SKM-1 (cell line): ENCODE results near the gene ST6GALNAC4.
"Not testable (repeated sequence)": the region's sequence is repeated elsewhere in the genome, so short reads cannot be mapped to it uniquely, and the experiment has no call there.

Experiments
- DNase-seq: peaks from one replicate; lab custom pipeline; 2025; ENCODE audit not compliant: unreplicated experiment; lab: John Stamatoyannopoulos, UW

Gene ST6GALNAC4

DNA sequence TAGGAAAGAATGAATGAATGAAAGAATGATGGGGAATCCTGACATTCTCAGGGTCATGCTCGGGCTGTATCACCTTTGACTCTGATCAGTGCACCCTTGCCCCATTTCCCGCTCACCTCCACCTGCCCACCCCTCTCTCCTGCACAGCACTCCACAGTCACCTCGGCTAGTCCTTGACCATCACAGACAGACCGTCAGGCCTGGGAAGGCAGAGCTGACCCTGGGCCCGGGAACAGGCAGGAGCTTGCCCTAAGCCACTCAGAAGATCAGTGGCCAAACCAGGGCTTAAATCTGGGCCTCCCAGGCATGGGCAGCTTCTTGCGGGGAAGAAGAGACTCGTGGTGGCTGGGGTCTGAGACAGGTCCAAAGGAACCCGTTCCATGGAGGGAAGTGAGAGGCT, 21.0 kb downstream of the ST6GALNAC4 start:
- no peak for DNase-seq

DNA sequence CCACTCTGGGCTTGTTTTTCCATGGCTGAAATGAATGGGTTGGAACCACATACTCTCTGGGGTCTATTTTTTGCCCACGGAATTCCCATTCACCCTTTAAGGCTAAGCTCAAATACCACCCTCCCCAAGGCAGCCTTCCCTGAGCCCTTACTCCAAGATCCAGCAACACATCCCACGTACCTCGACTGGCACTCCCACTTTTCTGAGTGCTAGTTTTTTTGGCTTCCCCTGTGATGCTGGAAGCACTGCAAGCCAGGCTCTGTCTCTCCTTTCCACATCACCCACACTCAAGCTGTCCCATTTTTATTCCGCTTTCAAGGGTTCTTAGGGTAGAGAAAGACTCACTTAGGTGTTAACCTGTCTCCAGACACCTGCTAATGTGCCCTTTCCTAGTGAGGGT, 23.4 kb downstream of the ST6GALNAC4 start:
- DNase-seq: no peak

DNA sequence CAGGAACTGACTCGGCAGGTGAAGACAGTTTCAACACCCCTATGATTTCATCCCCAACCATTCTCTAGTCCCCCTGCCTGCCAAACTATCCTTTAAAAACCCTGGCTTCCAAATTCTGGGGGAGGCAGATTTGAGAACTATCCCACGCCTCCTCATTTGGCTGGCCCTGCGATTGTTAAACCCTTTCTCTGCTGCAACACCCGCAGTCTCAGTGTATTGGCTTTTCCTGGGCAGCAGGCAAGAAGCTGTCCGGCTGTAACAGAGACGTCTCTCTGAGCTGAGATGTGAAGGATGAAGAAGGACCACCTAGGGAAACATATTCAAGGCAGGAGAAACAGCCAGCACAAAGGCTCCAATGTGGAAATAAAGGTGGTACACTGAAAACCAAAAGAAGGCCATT, 24.0 kb downstream of the ST6GALNAC4 start:
- no peak for DNase-seq

- DNase-seq: no peak
Observed at GRCh38 chr9:127890053-127890452, 26.8 kb downstream of the ST6GALNAC4 start.

DNA sequence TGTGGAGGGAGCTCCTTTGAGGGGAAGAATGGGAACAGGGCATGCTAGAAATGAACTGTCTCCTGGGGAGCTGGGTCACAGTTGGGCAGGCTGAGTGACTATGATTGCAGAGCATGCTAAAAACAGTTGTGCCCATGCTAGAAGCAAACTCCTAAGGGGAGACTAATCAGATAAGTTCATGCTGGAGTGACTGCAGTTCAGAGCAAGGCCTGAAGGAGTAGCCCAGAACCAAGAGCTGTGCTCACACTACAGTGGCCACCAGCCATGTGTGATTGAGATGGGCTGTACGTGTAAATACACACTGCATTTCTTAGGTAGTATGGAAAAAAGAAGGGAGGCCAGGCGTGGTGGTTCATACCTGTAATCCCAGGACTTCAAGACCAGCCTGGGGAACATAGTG, 29.0 kb downstream of the ST6GALNAC4 start:
- DNase-seq: no peak

DNA sequence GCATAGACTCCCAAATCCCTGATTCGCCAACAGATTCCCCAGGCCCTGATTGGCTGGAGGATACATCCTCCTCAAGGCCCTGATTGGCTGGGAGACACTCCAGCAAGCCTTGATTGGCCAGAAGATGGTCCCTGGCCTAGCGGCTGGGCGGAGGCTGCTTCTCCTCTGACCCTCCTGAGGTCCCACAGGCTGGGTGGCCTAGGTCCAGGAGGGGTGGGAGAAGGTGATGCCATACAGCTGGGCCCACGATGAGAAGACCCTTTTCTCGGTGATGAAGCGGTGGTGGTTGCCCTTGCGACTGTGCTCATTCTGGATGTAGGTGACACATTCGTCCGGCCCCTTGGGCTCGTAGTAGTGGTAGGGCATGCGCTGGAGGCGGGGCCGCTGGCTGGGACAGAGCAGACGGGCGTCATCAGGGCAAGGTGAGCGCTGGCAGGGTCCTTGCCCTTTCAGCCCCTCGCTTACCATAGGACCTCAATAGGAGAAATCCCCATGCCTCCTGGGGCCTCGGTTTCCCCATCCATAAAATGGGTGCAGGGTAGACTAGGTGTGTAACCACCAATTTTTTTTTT, 30.4 kb downstream of the ST6GALNAC4 start:
- no peak for DNase-seq

- no peak for DNase-seq
Observed at GRCh38 chr9:127885508-127886281, 31.1 kb downstream of the ST6GALNAC4 start.

GRCh38 chr9:127884976-127885490, 31.8 kb downstream of the ST6GALNAC4 start:
- no peak for DNase-seq

DNA sequence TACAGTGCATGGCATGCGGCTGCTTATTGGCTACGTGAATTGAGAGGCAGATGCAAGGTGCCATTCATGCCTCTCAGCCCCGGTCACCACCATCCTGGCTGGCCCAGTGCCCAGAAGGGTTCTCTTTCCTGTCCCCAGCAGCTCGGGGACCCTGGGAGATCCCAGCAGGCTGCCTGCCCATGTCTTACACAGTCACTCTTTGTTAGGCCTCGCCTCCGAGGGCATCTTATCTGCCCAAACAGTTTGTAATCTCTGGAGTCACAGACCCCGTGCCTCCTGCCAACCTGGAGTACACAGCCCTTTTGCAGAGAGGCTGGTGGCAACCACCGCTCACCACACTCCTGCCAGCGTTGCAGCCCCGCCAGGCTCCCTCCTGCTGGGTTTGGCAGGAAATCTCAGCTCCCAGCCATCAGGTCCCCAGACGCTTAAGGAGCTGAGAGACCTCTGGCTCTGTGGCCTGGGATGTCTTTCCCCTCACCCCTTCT, 32.4 kb downstream of the ST6GALNAC4 start:
- DNase-seq: no peak

- no peak for DNase-seq
Observed at GRCh38 chr9:127883959-127884358, 32.9 kb downstream of the ST6GALNAC4 start.

DNA sequence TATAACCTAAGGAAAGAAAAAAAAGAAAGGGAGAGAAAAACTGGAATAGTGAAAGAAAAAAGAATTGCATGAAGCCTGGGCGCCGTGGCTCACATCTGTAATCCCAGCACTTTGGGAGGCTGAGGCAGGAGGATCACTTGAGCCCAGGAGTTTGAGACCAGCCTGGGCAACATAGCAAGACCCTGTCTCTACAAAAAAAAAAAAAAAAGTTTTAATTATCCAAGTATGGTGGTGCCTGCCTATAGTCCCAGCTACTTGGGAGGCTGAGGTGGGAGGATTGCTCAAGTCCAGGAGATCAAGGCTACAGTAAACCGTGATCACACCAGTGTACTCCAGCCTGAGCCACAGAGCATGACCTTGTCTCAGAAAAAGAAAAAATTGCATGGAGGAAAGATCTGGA, 35.1 kb downstream of the ST6GALNAC4 start:
- DNase-seq: not testable (repeated sequence)

DNA sequence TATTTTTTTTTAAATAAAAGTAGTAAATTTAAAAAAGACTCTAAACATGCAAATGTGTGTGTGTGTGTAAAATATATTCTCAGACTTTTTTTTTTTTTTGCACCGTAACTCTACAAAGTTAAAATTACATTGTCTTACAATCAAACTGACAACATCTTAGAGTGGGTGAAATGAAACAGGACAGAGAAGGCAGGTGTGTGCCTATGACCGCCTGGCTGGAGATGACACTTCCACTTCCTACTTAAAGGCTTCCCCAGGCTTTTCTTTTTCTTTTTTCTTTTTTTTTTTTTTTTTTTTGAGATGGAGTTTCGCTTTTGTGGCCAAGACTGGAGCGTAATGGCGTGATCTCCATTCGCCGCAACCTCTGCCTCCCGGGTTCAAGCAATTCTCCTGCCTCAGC, 36.7 kb downstream of the ST6GALNAC4 start:
- no peak for DNase-seq

GRCh38 chr9:127878652-127879390, 38.0 kb downstream of the ST6GALNAC4 start:
- no peak for DNase-seq

DNA sequence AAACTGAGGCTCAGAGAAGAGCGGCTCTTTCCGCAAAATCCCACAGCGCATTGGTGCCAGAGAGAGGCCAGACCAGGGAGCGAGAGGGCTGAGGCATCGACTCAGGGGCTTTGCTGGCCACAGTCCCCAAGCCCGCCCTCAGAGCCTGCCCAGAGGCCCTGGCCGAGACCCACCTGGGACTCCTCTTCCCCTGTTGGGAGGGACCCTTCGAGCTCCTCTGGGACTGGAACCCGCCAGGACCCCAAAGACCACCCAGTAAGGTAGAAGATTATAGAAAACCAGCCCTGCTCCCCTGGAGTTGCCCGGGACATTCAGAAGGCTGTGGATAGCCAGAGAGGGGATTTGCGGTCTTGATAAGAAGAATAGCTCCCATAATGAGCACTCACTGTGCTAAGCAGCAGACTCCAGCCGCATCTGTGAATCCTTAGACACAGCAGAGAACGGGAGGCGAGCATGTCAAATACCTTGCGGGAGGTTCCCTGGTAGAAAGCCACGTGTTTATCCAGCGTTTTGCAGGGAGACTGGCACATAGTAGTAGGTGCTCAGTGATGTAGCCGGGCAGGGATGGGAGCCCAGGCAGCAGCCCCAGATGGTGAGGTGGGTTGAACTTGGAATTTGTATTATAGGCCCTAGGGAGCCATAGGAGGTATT, 38.7 kb downstream of the ST6GALNAC4 start:
- no peak for DNase-seq

- no peak for DNase-seq
Observed at GRCh38 chr9:127877566-127877998, 39.3 kb downstream of the ST6GALNAC4 start, which contains the start of gene AK1. Gene AK1, minus strand, starts transcription at chr9:127877675. Its CDS starts 3,058 bp downstream, at chr9:127874617.

GRCh38 chr9:127876764-127877562, 39.9 kb downstream of the ST6GALNAC4 start:
- no peak for DNase-seq

- no peak for DNase-seq
Observed at GRCh38 chr9:127876026-127876763, 40.6 kb downstream of the ST6GALNAC4 start.

GRCh38 chr9:127875306-127875966, 41.4 kb downstream of the ST6GALNAC4 start:
- no peak for DNase-seq
